Activated CD4-positive, alpha-beta T cell treated with anti-CD3 and anti-CD28 coated beads, Interleukin-2, amount 50 U/mL, for 24 hours (primary cell): ENCODE measurements around the gene NOL4L.
"Not testable (repeated sequence)": the region's sequence is repeated elsewhere in the genome, so short reads cannot be mapped to it uniquely, and the experiment has no call there.

ENCODE experiments used
- DNase-seq, 2 donors: peaks; one replicate each; pipeline ENCODE4 v3.0.0-alpha.2; 2020; ENCODE audit warnings: low read depth in 1 of 2, low spot score in 1 of 2

The NOL4L gene

GRCh38 chr20:32511358-32512046, 73.6 kb downstream of the NOL4L start:
- no peak for DNase-seq

GRCh38 chr20:32510601-32511357, 74.4 kb downstream of the NOL4L start:
- no peak for DNase-seq

- DNase-seq = no peak
Observed at GRCh38 chr20:32510120-32510600, 75.0 kb downstream of the NOL4L start.

DNA sequence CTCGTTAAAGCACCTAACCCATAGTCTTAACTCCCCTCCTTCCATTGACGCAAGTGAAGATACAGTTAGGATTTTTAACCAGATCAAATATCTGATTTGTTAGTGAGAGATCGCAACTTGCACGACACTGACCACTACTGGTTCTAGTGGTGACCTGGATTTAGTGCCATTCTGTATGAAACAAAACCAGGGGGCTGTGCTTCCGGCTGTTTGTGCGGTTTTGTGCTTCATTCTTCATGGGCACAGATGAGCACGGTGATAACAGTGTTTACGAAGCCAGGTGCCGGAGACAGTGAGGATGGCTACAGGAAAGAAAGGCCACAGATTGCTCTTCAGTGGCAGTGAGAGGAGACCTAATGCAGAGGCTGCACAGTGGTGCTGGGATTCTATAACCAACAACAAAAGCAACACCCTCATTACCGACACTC, 75.5 kb downstream of the NOL4L start:
- DNase-seq = no peak

- no peak for DNase-seq
Observed at GRCh38 chr20:32508775-32509119, 76.4 kb downstream of the NOL4L start.

GRCh38 chr20:32507998-32508774, 76.9 kb downstream of the NOL4L start:
- no peak for DNase-seq

- no peak for DNase-seq
Observed at GRCh38 chr20:32506721-32507120, 78.4 kb downstream of the NOL4L start.

DNA sequence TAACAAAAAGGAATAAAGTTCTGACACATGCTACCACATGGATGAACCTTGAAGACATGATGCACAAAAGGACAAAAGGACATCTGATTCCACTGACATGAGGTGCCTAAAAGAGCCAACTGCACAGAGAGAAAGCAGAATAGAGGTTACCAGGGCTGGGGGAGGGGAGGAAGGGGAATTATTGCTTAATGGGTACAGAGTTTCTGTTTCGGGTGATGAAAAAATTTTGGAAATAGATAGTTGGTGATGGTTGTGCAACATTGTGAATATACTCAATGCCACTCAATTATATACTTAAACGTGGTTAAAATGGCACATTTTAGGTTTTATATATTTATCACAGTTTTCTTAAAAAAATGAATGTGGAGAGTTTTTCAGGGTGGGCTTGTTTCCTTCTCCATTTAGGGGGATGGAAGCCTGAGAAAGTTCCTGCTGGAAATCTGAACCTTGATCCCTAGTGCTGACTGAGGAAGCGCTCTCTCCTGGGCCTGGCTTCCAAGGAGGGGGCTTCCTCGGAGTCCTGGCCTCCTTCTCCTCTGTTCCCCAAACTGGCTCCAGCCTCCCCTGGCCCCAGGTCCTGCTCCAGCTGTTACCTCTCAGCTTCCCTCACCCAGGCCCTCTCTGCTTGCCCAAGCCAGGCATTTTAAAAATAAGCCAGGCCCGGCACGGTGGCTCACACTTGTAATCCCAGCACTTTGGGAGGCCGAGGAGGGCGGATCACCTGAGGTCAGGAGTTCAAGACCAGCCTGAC, 79.2 kb downstream of the NOL4L start:
- no peak for DNase-seq

DNA sequence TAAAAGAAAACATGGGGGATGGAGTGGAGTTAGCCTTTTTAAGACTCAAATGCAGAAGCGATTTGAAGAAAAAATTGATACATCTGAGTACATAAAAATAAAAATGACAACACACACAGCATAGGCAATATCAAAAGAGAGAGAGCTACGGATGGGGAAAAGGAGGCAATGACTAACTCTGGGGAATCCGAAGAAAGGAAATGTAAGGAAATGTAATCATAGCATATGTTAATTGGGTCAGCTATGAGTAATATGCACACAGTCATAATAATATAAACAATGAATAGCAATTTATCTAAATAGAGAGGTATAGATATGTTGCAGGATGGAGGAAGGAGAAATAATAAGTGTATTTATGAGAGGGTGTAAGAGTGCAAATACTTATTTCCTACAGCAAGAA, 83.4 kb downstream of the NOL4L start:
- DNase-seq = no peak

- DNase-seq = no peak
Observed at GRCh38 chr20:32497589-32498224, 87.4 kb downstream of the NOL4L start.

GRCh38 chr20:32496811-32497533, 88.2 kb downstream of the NOL4L start:
- no peak for DNase-seq

- no peak for DNase-seq
Observed at GRCh38 chr20:32495949-32496348, 89.2 kb downstream of the NOL4L start.

GRCh38 chr20:32495217-32495565, 89.9 kb downstream of the NOL4L start:
- DNase-seq = no peak

GRCh38 chr20:32494483-32495216, 90.5 kb downstream of the NOL4L start:
- DNase-seq = no peak

DNA sequence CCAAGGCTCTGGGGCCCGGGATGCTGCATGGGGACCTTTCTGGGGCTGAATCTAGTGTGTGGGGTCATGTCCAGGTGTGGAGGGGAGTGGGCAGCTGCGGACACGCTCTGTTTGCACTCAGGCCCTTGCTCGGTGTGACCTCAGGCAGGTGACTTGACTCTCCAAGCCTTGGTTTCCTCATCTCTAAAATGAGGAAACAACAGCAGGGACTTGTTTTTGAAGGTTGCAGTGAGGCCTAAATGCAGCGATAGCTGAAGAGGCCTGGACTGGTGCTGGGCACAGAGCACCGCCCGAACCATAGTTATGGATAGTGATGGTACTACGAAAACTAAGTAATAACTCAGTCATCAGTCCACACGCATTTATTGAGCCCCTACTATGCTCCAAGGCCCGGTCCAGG, 91.8 kb downstream of the NOL4L start:
- no peak for DNase-seq

DNA sequence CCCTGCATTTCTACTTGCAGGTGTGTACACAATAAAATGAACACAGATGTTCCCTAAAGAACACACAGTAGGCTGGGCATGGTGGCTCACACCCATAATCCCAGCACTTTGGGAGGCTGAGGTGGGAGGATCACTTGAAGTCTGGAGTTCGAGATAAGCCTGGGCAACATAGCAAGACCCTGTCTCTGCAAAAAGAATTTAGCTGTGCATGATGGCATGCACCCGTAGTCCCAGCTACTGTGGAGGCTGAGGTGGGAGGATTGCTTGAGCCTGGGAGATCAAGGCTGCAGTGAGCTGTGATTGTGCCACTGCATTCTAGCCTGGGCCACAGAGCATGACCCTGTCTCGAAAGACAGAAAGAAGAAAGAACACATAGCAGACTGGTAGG, 93.4 kb downstream of the NOL4L start:
- not testable (repeated sequence) for DNase-seq

DNA sequence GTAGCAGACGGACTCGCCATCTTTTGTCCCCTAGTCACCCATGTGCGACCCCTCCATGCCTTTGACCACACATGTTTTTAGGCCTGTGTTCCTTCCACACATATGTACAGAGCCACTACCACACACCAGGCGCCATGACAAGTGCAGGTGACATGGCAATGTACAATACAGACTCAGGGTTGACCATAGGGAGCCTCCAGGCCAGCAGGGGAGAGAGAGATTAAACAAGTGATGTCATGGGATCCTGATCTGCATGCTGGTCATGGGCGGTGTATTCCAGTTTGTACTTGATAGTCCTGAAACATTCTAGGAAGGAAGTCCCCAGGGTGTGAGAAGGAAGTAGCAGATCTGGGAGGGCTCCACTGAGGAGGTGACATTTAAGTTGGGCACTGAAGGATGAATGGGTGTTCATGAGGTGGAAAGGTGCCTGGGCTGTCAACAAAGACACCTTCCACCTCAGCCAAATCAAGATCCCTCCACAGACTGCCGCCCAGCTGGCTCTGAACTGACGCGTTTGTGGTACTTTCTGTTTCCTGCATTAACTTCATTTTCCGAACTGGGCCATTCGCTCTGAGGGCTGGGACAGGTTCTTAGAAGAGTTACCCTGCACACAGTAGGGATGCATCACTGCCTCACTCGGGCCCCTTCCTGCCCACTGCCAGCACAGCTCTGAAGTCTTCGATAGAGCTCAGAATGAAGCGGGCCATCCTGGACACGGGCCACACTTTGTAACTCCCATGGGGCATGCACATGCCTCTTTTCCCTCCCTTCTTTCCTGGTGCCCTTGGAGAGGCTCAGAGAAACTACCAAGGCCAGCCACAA, 94.0 kb downstream of the NOL4L start:
- DNase-seq = no peak

DNA sequence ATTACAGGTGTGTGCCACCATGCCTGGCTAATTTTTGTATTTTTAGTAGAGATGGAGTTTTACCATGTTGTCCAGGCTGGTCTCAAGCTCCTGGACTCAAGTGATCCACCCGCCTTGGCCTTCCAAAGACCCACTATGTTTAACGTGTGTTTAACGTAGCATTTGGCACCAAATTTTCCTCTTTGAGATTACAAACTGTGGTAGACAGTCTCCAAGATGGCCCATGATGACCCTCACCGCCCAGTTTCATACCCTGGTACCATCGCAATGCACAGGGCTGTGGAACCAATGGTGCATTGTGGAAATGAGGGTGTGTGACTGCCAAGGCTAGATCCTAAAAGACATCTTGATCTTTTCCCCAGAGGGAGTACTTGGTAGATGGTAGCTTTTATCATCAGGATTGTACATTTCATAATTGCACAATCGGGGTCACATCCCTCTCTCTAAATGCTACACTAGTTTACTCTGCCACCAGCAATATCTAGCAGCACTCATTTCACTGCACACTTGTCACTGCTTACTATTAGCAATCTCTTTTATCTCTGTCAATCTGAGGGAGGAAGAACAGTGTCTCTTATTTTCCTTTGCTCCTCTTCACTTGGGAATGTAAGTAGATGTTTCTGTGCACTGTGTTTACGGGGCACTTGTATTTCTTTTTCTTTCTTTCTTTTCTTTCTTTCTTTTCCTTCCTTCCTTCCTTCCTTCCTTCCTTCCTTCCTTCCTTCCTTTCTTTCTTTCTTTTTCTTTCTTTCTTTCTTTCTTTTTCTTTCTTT, 96.9 kb downstream of the NOL4L start:
- no peak for DNase-seq
